Thyroid gland (tissue), 4 donors: ENCODE results near the gene ANXA6.

ENCODE experiments used
- POLR2A ChIP-seq, 2 donors: fragments of 450-650 bp; IDR thresholded peaks; one replicate each; pipeline ENCODE4 v1.6.1; 2017; ENCODE audit warnings: antibody characterized with exemption in 2 of 2, mild to moderate bottlenecking in 2 of 2, moderate library complexity in 1 of 2
- TF ChIP-seq, protein P1 (sequence below), 6 experiments: fragments of 200-600 bp in 3 of 6; fragments of 450-650 bp in 3 of 6; sonication (generic) in 3 of 6; IDR thresholded peaks; one replicate each; pipeline ENCODE4 v1.5.1; 2016 to 2019; ENCODE audit warnings: antibody characterized with exemption in 6 of 6, mild to moderate bottlenecking in 2 of 6, inconsistent platforms in 1 of 6, moderate library complexity in 1 of 6

DNA sequence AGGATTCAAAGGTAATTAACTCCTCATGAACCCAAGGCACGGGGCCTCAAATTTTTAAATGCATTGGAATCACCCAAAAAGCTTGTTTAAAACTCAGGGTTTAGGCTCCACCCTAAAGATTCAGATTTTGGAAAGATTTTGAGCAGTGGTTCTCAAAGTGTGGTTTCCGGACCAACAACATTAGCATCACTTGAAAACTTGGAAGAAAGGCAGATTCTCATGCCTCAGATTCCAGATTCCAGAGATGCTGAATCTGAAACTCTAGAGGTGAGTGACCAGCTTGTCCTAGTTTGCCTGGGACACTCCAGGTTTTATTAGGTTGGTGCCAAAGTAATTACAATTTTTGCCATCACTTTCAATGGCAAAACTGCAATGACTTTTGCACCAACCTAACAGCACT lies 52.0 kb downstream of the ANXA6 start:
- TF ChIP-seq, protein P1, sequence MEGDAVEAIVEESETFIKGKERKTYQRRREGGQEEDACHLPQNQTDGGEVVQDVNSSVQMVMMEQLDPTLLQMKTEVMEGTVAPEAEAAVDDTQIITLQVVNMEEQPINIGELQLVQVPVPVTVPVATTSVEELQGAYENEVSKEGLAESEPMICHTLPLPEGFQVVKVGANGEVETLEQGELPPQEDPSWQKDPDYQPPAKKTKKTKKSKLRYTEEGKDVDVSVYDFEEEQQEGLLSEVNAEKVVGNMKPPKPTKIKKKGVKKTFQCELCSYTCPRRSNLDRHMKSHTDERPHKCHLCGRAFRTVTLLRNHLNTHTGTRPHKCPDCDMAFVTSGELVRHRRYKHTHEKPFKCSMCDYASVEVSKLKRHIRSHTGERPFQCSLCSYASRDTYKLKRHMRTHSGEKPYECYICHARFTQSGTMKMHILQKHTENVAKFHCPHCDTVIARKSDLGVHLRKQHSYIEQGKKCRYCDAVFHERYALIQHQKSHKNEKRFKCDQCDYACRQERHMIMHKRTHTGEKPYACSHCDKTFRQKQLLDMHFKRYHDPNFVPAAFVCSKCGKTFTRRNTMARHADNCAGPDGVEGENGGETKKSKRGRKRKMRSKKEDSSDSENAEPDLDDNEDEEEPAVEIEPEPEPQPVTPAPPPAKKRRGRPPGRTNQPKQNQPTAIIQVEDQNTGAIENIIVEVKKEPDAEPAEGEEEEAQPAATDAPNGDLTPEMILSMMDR (IDR thresholded peaks at IDR 0.05), result no peak
- no peak for TF ChIP-seq POLR2A (IDR thresholded peaks at IDR 0.05)
